ENCODE data around the gene KLHL41.
"Not testable (repeated sequence)": the region's sequence is repeated elsewhere in the genome, so short reads cannot be mapped to it uniquely, and the experiment has no call there.

GRCh38 chr2:169516488-169516995, 7.0 kb downstream of the KLHL41 start:
- not testable (repeated sequence) for TF ChIP-seq CTCF (IDR thresholded peaks at IDR 0.05 in 2 of 3, conservative IDR thresholded peaks at IDR 0.05 in 1 of 3; ENCODE audit: borderline replicate concordance in 1 of 3, insufficient read depth in 1 of 3, low read depth in 2 of 3, low read length in 2 of 3); REST (IDR thresholded peaks at IDR 0.05; ENCODE audit: low read depth); EZH2 (IDR thresholded peaks at IDR 0.05); SRF (IDR thresholded peaks at IDR 0.05; ENCODE audit: low read depth); ATF3 (IDR thresholded peaks at IDR 0.05); RAD21 (IDR thresholded peaks at IDR 0.05; ENCODE audit: low read depth); TCF7L2 (IDR thresholded peaks at IDR 0.05; ENCODE audit: borderline replicate concordance, extremely low read depth, insufficient read depth, insufficient read length); ZNF274 (IDR thresholded peaks at IDR 0.05; ENCODE audit: low read depth, low read length); SIN3A (IDR thresholded peaks at IDR 0.05; ENCODE audit: low read depth); MAX (IDR thresholded peaks at IDR 0.05); POLR2A (IDR thresholded peaks at IDR 0.05; ENCODE audit: borderline replicate concordance, extremely low read depth, insufficient read depth, insufficient read length)

Data from HCT116 (cell line).